A549 (cell line): Measurements from ENCODE around the gene BCL2L1. TPM values are rescaled to one million over a fixed set of nuclear protein-coding genes. Genes with fewer than 3 reads are reported as not detected.

Experiments used
- ATAC-seq, 2 experiments: fragments of 200-7000 bp in 1 of 2; fragments of >200 bp in 1 of 2; cut with Nextera tagmentation in 1 of 2; cut with Tn5 transposase in 1 of 2; 3 replicates each; pipeline versions ENCODE4 v1.8.0 to v1.9.1; 2018 to 2020; ENCODE audit warnings: mild to moderate bottlenecking in 1 of 2, moderate library complexity in 1 of 2
- CTCF ChIA-PET: fragments of 300-600 bp; sonication (Branson Sonifier 250); formaldehyde crosslinking; extraction: SDS; loops from one replicate; lab custom pipeline; 2021; ENCODE audit warnings: antibody characterized with exemption, inconsistent platforms; lab: Yijun Ruan, JAX
- POLR2A ChIA-PET: fragments of 350-600 bp; formaldehyde crosslinking; extraction: SDS; loops from one replicate; lab custom pipeline; 2021; ENCODE audit warnings: antibody characterized with exemption, inconsistent platforms; lab: Yijun Ruan, JAX
- DNase-seq, 2 experiments: peaks; one replicate each; pipeline versions ENCODE4 v3.0.0 to v3.0.0-alpha.2; 2011 to 2016; ENCODE audit warnings: low read depth in 1 of 2, low spot score in 1 of 2
- FAIRE-seq: peaks from 2 replicates; lab custom pipeline; 2011; peaks lifted over from hg19 to GRCh38; lab: Jason Lieb, UNC
- H3K27ac ChIP-seq, 2 experiments: fragments of >200 bp; sonication (Bioruptor Twin); formaldehyde crosslinking; 3 replicates each; pipeline ENCODE4 v1.5.1; 2016 to 2017
- H3K4me1 ChIP-seq: fragments of >200 bp; sonication (Bioruptor Twin); formaldehyde crosslinking; 3 replicates; pipeline ENCODE4 v1.6.1; 2016
- H3K4me2 ChIP-seq: fragments of >200 bp; sonication (Bioruptor Twin); formaldehyde crosslinking; 3 replicates; pipeline ENCODE4 v1.6.1; 2016
- H3K4me3 ChIP-seq: fragments of >200 bp; sonication (Bioruptor Twin); formaldehyde crosslinking; 3 replicates; pipeline ENCODE4 v1.5.1; 2016
- H3K9me3 ChIP-seq: fragments of >200 bp; sonication (Bioruptor Twin); formaldehyde crosslinking; 3 replicates; pipeline ENCODE4 v1.6.1; 2016
- BHLHE40 ChIP-seq: IDR thresholded peaks from 2 replicates; pipeline ENCODE4 v1.6.1; 2012; ENCODE audit warnings: low read depth, low read length, inconsistent platforms
- CBX8 ChIP-seq: fragments of 200-600 bp; sonication (generic); IDR thresholded peaks from 2 replicates; pipeline ENCODE4 v1.6.1; 2016
- CHD2 ChIP-seq: fragments of 150-350 bp; IDR thresholded peaks from 2 replicates; pipeline ENCODE4 v1.6.1; 2014; ENCODE audit warnings: low read length; ENCODE audit not compliant: partially characterized antibody
- EP300 ChIP-seq, 2 experiments: fragments of >200 bp; sonication (Bioruptor Twin); formaldehyde crosslinking; IDR thresholded peaks; 2 replicates in 1 of 2; 3 replicates in 1 of 2; pipeline ENCODE4 v1.6.1; 2016 to 2017
- ESRRA ChIP-seq: fragments of 150-350 bp; IDR thresholded peaks from 2 replicates; pipeline ENCODE4 v1.6.1; 2014; ENCODE audit warnings: mild to moderate bottlenecking, low read length, borderline replicate concordance
- FOXS1 ChIP-seq: fragments of 250-450 bp; sonication (Bioruptor Pico); IDR thresholded peaks from 2 replicates; pipeline ENCODE4 v1.5.0; 2020; ENCODE audit warnings: mild to moderate bottlenecking, moderate library complexity
- GATA3 ChIP-seq: IDR thresholded peaks from 2 replicates; pipeline ENCODE4 v1.6.1; 2012; ENCODE audit warnings: borderline replicate concordance
- HDAC2 ChIP-seq: fragments of 200-600 bp; sonication (generic); IDR thresholded peaks from 2 replicates; pipeline ENCODE4 v1.6.1; 2016
- HES2 ChIP-seq: fragments of >200 bp; sonication (Bioruptor Twin); formaldehyde crosslinking; IDR thresholded peaks from 2 replicates; pipeline ENCODE4 v1.6.1; 2016
- HEYL ChIP-seq: fragments of 250-450 bp; sonication (Bioruptor Pico); IDR thresholded peaks from 2 replicates; pipeline ENCODE4 v1.8.0; 2021; ENCODE audit warnings: mild to moderate bottlenecking, moderate library complexity
- HOXA7 ChIP-seq: fragments of 250-450 bp; sonication (Bioruptor Pico); IDR thresholded peaks from 2 replicates; pipeline ENCODE4 v1.5.0; 2020; ENCODE audit warnings: mild to moderate bottlenecking, moderate library complexity
- HOXB13 ChIP-seq: fragments of 250-450 bp; sonication (Bioruptor Pico); IDR thresholded peaks from 2 replicates; pipeline ENCODE4 v1.5.0; 2020; ENCODE audit warnings: low read depth, mild to moderate bottlenecking, moderate library complexity
- JUN ChIP-seq, 2 experiments: fragments of >200 bp; sonication (Bioruptor Twin); formaldehyde crosslinking; IDR thresholded peaks; 2 replicates in 1 of 2; 3 replicates in 1 of 2; pipeline ENCODE4 v1.6.1; 2016 to 2017
- MAFK ChIP-seq: fragments of 450-650 bp; IDR thresholded peaks from 2 replicates; pipeline ENCODE4 v1.6.1; 2014; ENCODE audit not compliant: partially characterized antibody
- NPAS2 ChIP-seq: fragments of 250-450 bp; sonication (Bioruptor Pico); IDR thresholded peaks from 2 replicates; pipeline ENCODE4 v1.8.0; 2022; ENCODE audit warnings: mild to moderate bottlenecking, moderate library complexity, borderline replicate concordance
- NR3C1 ChIP-seq: fragments of >200 bp; sonication (Bioruptor Twin); formaldehyde crosslinking; IDR thresholded peaks from 3 replicates; pipeline ENCODE4 v1.6.1; 2017
- PBX3 ChIP-seq: IDR thresholded peaks from 2 replicates; pipeline ENCODE4 v1.6.1; 2012
- POLR2A ChIP-seq: IDR thresholded peaks from 2 replicates; pipeline ENCODE4 v1.6.1; 2012; ENCODE audit warnings: mild to moderate bottlenecking, low read length
- RARB ChIP-seq: fragments of 250-450 bp; sonication (Bioruptor Pico); IDR thresholded peaks from 2 replicates; pipeline ENCODE4 v1.8.0; 2021; ENCODE audit warnings: mild to moderate bottlenecking, moderate library complexity
- RCOR1 ChIP-seq: fragments of 150-350 bp; IDR thresholded peaks from 2 replicates; pipeline ENCODE4 v1.6.1; 2014; ENCODE audit warnings: antibody characterized with exemption, low read length, low read depth
- SMC3 ChIP-seq: fragments of >200 bp; sonication (Bioruptor Twin); formaldehyde crosslinking; IDR thresholded peaks from 3 replicates; pipeline ENCODE4 v1.6.1; 2018; ENCODE audit warnings: inconsistent platforms
- TFCP2L1 ChIP-seq: fragments of 250-450 bp; sonication (Bioruptor Pico); IDR thresholded peaks from 2 replicates; pipeline ENCODE4 v1.5.0; 2021; ENCODE audit warnings: mild to moderate bottlenecking
- ZC3H11A ChIP-seq: fragments of 450-650 bp; IDR thresholded peaks from 2 replicates; pipeline ENCODE4 v1.6.1; 2014; ENCODE audit warnings: antibody characterized with exemption, mild to moderate bottlenecking
- ZSCAN20 ChIP-seq: fragments of 250-450 bp; sonication (Bioruptor Pico); IDR thresholded peaks from 2 replicates; pipeline ENCODE4 v1.8.0; 2022; ENCODE audit warnings: mild to moderate bottlenecking, moderate library complexity
- WGBS: methylation state at CpG from one replicate; pipeline ENCODE4 v1.1.6; 2017; ENCODE audit errors: missing lambda C conversion rate; 5-methylcytosine and 5-hydroxymethylcytosine counted together
- polyA plus RNA-seq, 4 experiments: library from polyadenylated mRNA; depleted of rRNA in 3 of 4; stranded (reverse); fragments of >200 nt; fragmentation: RNase III in 1 of 4; extraction: RNeasy Plus Mini Kit Qiagen cat#74134 plus additional on column Dnase treatment in 1 of 4; gene quantifications; 2 replicates in 3 of 4; 3 replicates in 1 of 4; pipeline ENCODE4 v1.2.3, GENCODE V29; 2011 to 2017
- TF ChIP-seq, protein P1 (sequence below): IDR thresholded peaks from 2 replicates; pipeline ENCODE4 v1.6.1; 2012
- TF ChIP-seq, protein P2 (sequence below): IDR thresholded peaks from 2 replicates; pipeline ENCODE4 v1.6.1; 2012; ENCODE audit warnings: low read depth, borderline replicate concordance
- TF ChIP-seq, protein P3 (sequence below): fragments of 250-450 bp; sonication (Bioruptor Pico); IDR thresholded peaks from 2 replicates; pipeline ENCODE4 v1.5.0; 2020; ENCODE audit warnings: low read depth, mild to moderate bottlenecking, moderate library complexity
- TF ChIP-seq, protein P4 (sequence below): fragments of 250-450 bp; sonication (Bioruptor Pico); IDR thresholded peaks from 2 replicates; pipeline ENCODE4 v1.5.0; 2021; ENCODE audit warnings: mild to moderate bottlenecking, moderate library complexity, borderline replicate concordance

The BCL2L1 gene
- polyA plus RNA-seq, 2 of the 4 experiments (the other 2 are of a cell fraction), result 154 to 178 TPM

DNA sequence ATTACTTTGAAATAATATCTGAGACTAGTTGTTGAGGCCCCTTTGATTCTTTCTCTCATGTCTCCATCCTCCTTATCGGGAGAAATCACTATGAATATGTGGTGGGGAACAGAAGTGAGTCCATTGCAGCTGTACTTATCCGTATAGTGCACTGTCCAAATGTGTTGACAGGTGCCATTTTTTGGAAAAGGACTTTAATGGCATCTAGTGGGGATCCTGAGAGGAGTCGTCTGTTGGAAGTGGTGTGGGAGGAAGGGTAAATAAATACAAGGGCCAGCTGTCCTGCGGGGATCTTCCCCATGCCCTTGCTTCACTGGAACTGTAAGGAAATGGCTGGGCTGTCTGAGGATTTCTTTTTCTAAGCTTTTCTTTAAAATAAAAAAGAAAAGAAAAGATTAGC is 35.9 kb upstream of the BCL2L1 start:
- Histone ChIP-seq H3K9me3 (no peaks in the 10 kb centered on the region), H3K4me2 (no peak overlapping the region), H3K4me1 (peaks cover 6% of the 10 kb centered on the region; the same call in 1 of the 3 replicates), H3K27ac (no peak overlapping the region), H3K4me3 (no peak overlapping the region)
- FAIRE-seq (no peak), DNase-seq (no peak), ATAC-seq (no peak)
- ChIA-PET CTCF (interaction anchor here (0.7 to 3.4 kb wide), 2 partner anchors 34 to 45 kb away, joined by 3 to 14 read pairs; no protein-coding TSS in a partner anchor), POLR2A (no interaction called here)
- 70% methylated on average over 4 of the region's 4 CpGs for WGBS
- TF ChIP-seq CBX8, result no peak
- TF ChIP-seq, protein P1, sequence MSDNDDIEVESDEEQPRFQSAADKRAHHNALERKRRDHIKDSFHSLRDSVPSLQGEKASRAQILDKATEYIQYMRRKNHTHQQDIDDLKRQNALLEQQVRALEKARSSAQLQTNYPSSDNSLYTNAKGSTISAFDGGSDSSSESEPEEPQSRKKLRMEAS, result no peak
- TF ChIP-seq HOXB13 (CRISPR knock-in tag), result no peak

DNA sequence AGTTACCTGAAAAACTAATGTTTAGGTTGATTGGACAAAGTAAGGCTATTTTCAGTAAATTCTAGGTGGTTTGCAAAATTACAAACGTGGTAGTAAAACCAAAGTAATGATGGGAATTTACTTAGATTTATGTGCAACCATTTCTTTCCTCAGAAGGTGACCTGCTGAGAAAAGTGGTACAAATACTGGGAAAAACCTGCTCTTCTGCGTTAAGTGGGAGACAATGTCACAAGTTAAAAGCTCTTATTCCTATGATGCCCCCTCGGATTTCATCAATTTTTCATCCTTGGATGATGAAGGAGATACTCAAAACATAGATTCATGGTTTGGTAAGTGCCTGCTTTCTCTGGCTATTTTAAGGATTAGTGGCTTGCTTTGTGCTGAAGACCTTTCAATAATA is 34.6 kb upstream of the BCL2L1 start:
- POLR2A ChIA-PET, result no interaction called here
- Histone ChIP-seq H3K4me1 (peaks cover 6% of the 10 kb centered on the region; the same call in 1 of the 3 replicates), H3K4me2 (no peak overlapping the region), H3K4me3 (no peak overlapping the region), H3K27ac (no peak overlapping the region), H3K9me3 (no peaks in the 10 kb centered on the region)
- WGBS, result 95% methylated on average over 3 of the region's 3 CpGs
- DNase-seq (no peak), FAIRE-seq (no peak), ATAC-seq (no peak)
- TF ChIP-seq, protein P2, sequence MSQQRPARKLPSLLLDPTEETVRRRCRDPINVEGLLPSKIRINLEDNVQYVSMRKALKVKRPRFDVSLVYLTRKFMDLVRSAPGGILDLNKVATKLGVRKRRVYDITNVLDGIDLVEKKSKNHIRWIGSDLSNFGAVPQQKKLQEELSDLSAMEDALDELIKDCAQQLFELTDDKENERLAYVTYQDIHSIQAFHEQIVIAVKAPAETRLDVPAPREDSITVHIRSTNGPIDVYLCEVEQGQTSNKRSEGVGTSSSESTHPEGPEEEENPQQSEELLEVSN, result no peak
- no peak for TF ChIP-seq POLR2A
- no peak for TF ChIP-seq FOXS1 (CRISPR knock-in tag)
- no peak for TF ChIP-seq HES2
- TF ChIP-seq CHD2, result no peak
- TF ChIP-seq GATA3, result no peak
- no peak for TF ChIP-seq ESRRA
- no peak for TF ChIP-seq HOXB13 (CRISPR knock-in tag)
- TF ChIP-seq, protein P1, result no peak
- no peak for TF ChIP-seq HDAC2
- no peak for TF ChIP-seq RARB (CRISPR knock-in tag)
- TF ChIP-seq PBX3, result no peak
- no peak for TF ChIP-seq ZC3H11A
- no peak for TF ChIP-seq SMC3
- no peak for TF ChIP-seq HOXA7 (CRISPR knock-in tag)
- CTCF ChIA-PET, result no interaction called here

- CTCF ChIA-PET, result interaction anchor here (1.3 kb wide), 1 partner anchor 27 kb away, joined by 4 read pairs; no protein-coding TSS in a partner anchor
- DNase-seq, result no peak
- POLR2A ChIA-PET, result interaction anchor here (0.6 kb wide), 1 partner anchor 9 kb away, joined by 3 read pairs; no protein-coding TSS in a partner anchor
- H3K9me3 ChIP-seq, result no peaks in the 10 kb centered on the region
- no peak overlapping the region for H3K27ac ChIP-seq
- peaks cover 11% of the 10 kb centered on the region; the same call in 2 of the 3 replicates for H3K4me1 ChIP-seq
- no peak for ATAC-seq
- no peak overlapping the region for H3K4me3 ChIP-seq
- no peak overlapping the region for H3K4me2 ChIP-seq
- no peak for FAIRE-seq
- WGBS, result 96% methylated on average over 1 of the region's 1 CpG
- no peak for TF ChIP-seq ZC3H11A
- no peak for TF ChIP-seq ZSCAN20 (CRISPR knock-in tag)
- TF ChIP-seq, protein P3, sequence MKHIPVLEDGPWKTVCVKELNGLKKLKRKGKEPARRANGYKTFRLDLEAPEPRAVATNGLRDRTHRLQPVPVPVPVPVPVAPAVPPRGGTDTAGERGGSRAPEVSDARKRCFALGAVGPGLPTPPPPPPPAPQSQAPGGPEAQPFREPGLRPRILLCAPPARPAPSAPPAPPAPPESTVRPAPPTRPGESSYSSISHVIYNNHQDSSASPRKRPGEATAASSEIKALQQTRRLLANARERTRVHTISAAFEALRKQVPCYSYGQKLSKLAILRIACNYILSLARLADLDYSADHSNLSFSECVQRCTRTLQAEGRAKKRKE (CRISPR knock-in tag), result no peak
- no peak for TF ChIP-seq POLR2A
- TF ChIP-seq MAFK, result no peak
- no peak for TF ChIP-seq RCOR1
- TF ChIP-seq EP300 (IDR thresholded peaks at IDR 0.05), result no peak
- no peak for TF ChIP-seq HEYL (CRISPR knock-in tag)
- no peak for TF ChIP-seq NPAS2 (CRISPR knock-in tag)
- no peak for TF ChIP-seq TFCP2L1 (CRISPR knock-in tag)
- TF ChIP-seq NR3C1, result no peak
- TF ChIP-seq HES2, result no peak
- no peak for TF ChIP-seq BHLHE40
- TF ChIP-seq, protein P4, sequence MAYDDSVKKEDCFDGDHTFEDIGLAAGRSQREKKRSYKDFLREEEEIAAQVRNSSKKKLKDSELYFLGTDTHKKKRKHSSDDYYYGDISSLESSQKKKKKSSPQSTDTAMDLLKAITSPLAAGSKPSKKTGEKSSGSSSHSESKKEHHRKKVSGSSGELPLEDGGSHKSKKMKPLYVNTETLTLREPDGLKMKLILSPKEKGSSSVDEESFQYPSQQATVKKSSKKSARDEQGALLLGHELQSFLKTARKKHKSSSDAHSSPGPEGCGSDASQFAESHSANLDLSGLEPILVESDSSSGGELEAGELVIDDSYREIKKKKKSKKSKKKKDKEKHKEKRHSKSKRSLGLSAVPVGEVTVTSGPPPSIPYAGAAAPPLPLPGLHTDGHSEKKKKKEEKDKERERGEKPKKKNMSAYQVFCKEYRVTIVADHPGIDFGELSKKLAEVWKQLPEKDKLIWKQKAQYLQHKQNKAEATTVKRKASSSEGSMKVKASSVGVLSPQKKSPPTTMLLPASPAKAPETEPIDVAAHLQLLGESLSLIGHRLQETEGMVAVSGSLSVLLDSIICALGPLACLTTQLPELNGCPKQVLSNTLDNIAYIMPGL (CRISPR knock-in tag), result no peak
- TF ChIP-seq RARB (CRISPR knock-in tag), result no peak
- no peak for TF ChIP-seq JUN (IDR thresholded peaks at IDR 0.05)
Measured at GRCh38 chr20:31751126-31751525, 28.5 kb upstream of the BCL2L1 start.
